Fibroblast of lung (primary cell): ENCODE measurements around the gene TUBGCP2. TPM values are rescaled to one million over a fixed set of nuclear protein-coding genes. Genes with fewer than 3 reads are reported as not detected.

Source experiments
- DNase-seq, 2 donors: peaks; one replicate each; pipeline versions ENCODE4 v3.0.0 to v3.0.0-alpha.2; 2010; ENCODE audit warnings: low read depth in 2 of 2
- H2AFZ ChIP-seq: 2 replicates; pipeline ENCODE4 v1.5.1; 2012; ENCODE audit warnings: low read length, control low read depth, inconsistent platforms
- H3K27ac ChIP-seq: 2 replicates; pipeline ENCODE4 v1.5.1; 2011; ENCODE audit warnings: low read length, control low read depth; ENCODE audit not compliant: insufficient read depth
- H3K27me3 ChIP-seq: 2 replicates; pipeline ENCODE4 v1.5.1; 2011; ENCODE audit warnings: mild to moderate bottlenecking, low read length; ENCODE audit not compliant: control insufficient read depth, insufficient read depth
- H3K36me3 ChIP-seq: 2 replicates; pipeline ENCODE4 v1.5.1; 2011; ENCODE audit warnings: low read length; ENCODE audit not compliant: control insufficient read depth, insufficient read depth
- H3K4me1 ChIP-seq: 2 replicates; pipeline ENCODE4 v1.5.1; 2011; ENCODE audit warnings: low read length; ENCODE audit not compliant: control insufficient read depth, insufficient read depth; ENCODE audit errors: extremely low read depth
- H3K4me2 ChIP-seq: 2 replicates; pipeline ENCODE4 v1.5.1; 2011; ENCODE audit warnings: low read length, control low read depth; ENCODE audit not compliant: insufficient read depth; ENCODE audit errors: extremely low read depth
- H3K4me3 ChIP-seq, 4 experiments: fragments of 200-600 bp in 1 of 4; sonication (generic) in 1 of 4; replicated peaks in 1 of 4; 2 replicates each; pipeline ENCODE4 v1.5.1; 2011 to 2016; ENCODE audit warnings: low read length in 4 of 4, low read depth in 3 of 4, mild to moderate bottlenecking in 3 of 4, control low read depth in 2 of 4, inconsistent platforms in 1 of 4, mixed read lengths in 1 of 4; ENCODE audit not compliant: insufficient read depth in 1 of 4; ENCODE audit errors: control extremely low read depth in 1 of 4
- H3K79me2 ChIP-seq: 2 replicates; pipeline ENCODE4 v1.5.1; 2012; ENCODE audit warnings: mild to moderate bottlenecking, low read length, inconsistent platforms; ENCODE audit not compliant: control insufficient read depth, insufficient read depth
- H3K9ac ChIP-seq: 2 replicates; pipeline ENCODE4 v1.5.1; 2011; ENCODE audit warnings: mild to moderate bottlenecking, low read length, control low read depth; ENCODE audit not compliant: insufficient read depth
- H3K9me3 ChIP-seq: 2 replicates; pipeline ENCODE4 v1.5.1; 2012; ENCODE audit warnings: low read depth, low read length; ENCODE audit not compliant: control insufficient read depth, insufficient read depth
- H4K20me1 ChIP-seq: 2 replicates; pipeline ENCODE4 v1.5.1; 2011; ENCODE audit warnings: low read length; ENCODE audit not compliant: control insufficient read depth, insufficient read depth; ENCODE audit errors: extremely low read depth
- CTCF ChIP-seq, 2 donors: IDR thresholded peaks in 1 of 2; conservative IDR thresholded peaks in 1 of 2; 1 replicate in 1 of 2; 2 replicates in 1 of 2; pipeline ENCODE4 v1.5.1; 2011 to 2012; ENCODE audit warnings: low read length in 2 of 2, control low read depth in 1 of 2, inconsistent platforms in 1 of 2, low read depth in 1 of 2, mild to moderate bottlenecking in 1 of 2
- EZH2 ChIP-seq: IDR thresholded peaks from 2 replicates; pipeline ENCODE4 v1.5.1; 2012; ENCODE audit warnings: low read length, control low read depth, mild to moderate bottlenecking; ENCODE audit errors: missing control alignments
- polyA plus RNA-seq, 2 donors: library from polyadenylated mRNA; depleted of rRNA in 1 of 2; stranded (reverse) in 1 of 2; unstranded in 1 of 2; fragments of >200 nt; gene quantifications; 2 replicates each; pipeline ENCODE4 v1.2.1, GENCODE V29; 2011 to 2012; ENCODE audit warnings: missing spikeins in 1 of 2
- total RNA-seq: library from RNA; depleted of rRNA; stranded (reverse); fragments of >200 nt; gene quantifications from 2 replicates; pipeline ENCODE4 v1.2.1, GENCODE V29; 2014

The TUBGCP2 gene
- total and polyA plus RNA-seq, 2 donors (not counting 1 experiment from before 2014, with no cell fraction given) = 31.0 to 60.8 TPM

- Histone ChIP-seq H4K20me1 (no peaks in the 10 kb centered on the region), H3K4me3 (peak overlapping the region; percentile 54 to 93 (median 80)), H3K27ac (peak overlapping the region; percentile 97), H3K4me2 (peak overlapping the region; percentile 75), H3K36me3 (peaks cover 5% of the 10 kb centered on the region), H3K27me3 (no peaks in the 10 kb centered on the region), H3K9me3 (no peaks in the 10 kb centered on the region), H3K4me1 (peaks cover 3% of the 10 kb centered on the region), H3K9ac (peak overlapping the region; percentile 96), H3K79me2 (peaks cover 36% of the 10 kb centered on the region), H2AFZ (peak overlapping the region; percentile 76)
- peak; percentile 84 to 90 for DNase-seq
- TF ChIP-seq CTCF (conservative IDR thresholded peaks at IDR 0.05 in 1 of 2, IDR thresholded peaks at IDR 0.05 in 1 of 2; ENCODE audit: low read depth in 1 of 2, low read length in 2 of 2) = no peak
- TF ChIP-seq EZH2 = no peak
Measured at GRCh38 chr10:133309100-133309719, 538 bp upstream of the TUBGCP2 start.

DNA sequence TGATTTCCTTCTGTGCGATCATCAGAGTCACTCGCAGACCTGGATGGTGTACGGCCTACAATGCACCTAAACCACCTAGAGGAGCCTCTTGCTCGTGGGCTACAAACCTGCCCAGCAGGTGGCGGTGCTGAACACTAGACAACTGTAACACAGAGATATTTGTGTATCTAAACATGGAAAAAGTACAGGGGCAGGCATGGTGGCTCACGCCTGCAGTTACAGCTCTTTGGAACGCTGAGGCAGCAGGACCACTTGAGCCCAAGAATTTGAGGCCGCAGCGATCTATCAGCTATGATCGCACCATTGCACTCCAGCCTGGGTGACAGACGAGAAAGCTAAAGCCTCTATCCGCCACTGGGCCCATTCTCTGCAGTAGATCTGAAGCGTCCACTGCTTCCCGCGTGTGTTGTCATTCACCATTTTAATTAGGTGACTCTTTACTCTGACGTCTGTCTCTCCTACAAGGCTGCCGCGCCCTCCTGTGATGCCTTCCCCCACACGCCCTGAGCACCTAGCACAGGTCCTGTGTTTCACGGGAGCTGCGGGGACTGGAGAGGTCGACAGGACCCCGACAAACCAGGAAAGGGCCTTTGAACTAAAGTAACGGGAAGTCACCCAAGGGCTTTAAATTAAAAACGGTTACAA is 774 bp downstream of the TUBGCP2 start:
- peak; percentile 50 to 57 for DNase-seq
- Histone ChIP-seq H3K36me3 (peaks cover 5% of the 10 kb centered on the region), H3K9ac (peak overlapping the region; percentile 96), H3K9me3 (no peaks in the 10 kb centered on the region), H3K79me2 (peaks cover 48% of the 10 kb centered on the region), H3K27me3 (no peaks in the 10 kb centered on the region), H3K4me3 (peak overlapping the region; percentile 72 to 93 (median 89)), H3K27ac (peak overlapping the region; percentile 97), H3K4me1 (peaks cover 3% of the 10 kb centered on the region), H4K20me1 (no peaks in the 10 kb centered on the region), H2AFZ (no peak overlapping the region), H3K4me2 (peak overlapping the region; percentile 95)
- TF ChIP-seq CTCF (conservative IDR thresholded peaks at IDR 0.05 in 1 of 2, IDR thresholded peaks at IDR 0.05 in 1 of 2; ENCODE audit: low read depth in 1 of 2, low read length in 2 of 2) (peak; percentile 56 to 76), EZH2 (no peak)

DNA sequence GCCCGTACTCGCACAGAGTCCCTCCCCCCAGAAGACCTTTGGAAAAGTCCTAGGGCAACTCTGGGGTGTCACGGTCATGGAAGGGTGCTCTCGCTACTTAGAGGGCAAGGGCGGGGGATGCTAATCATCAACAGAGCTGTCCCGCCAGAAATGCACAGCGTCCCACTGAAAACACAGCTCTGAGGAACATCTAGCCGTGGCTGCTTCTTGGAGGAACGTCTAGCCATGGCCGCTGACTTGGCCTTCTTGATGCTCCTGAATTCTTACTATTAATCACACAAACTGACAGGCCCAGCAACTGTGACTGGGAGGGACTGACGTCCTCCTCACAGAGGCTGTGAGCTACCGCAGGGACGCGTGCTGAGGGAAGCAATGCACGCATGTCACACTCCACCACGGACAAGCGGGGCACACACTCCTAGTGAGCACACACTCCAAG is 1.7 kb downstream of the TUBGCP2 start:
- H3K27me3 ChIP-seq = no peaks in the 10 kb centered on the region
- no peaks in the 10 kb centered on the region for H4K20me1 ChIP-seq
- no peak overlapping the region for H3K4me2 ChIP-seq
- TF ChIP-seq CTCF (conservative IDR thresholded peaks at IDR 0.05 in 1 of 2, IDR thresholded peaks at IDR 0.05 in 1 of 2; ENCODE audit: low read depth in 1 of 2, low read length in 2 of 2) (no peak), EZH2 (no peak)
- H3K4me3 ChIP-seq = peak overlapping the region in 1 of 4 experiments; percentile 72
- H3K79me2 ChIP-seq = peaks cover 57% of the 10 kb centered on the region
- H3K9me3 ChIP-seq = no peaks in the 10 kb centered on the region
- peaks cover 13% of the 10 kb centered on the region for H3K36me3 ChIP-seq
- no peak overlapping the region for H3K27ac ChIP-seq
- peaks cover 3% of the 10 kb centered on the region for H3K4me1 ChIP-seq
- H3K9ac ChIP-seq = no peak overlapping the region
- H2AFZ ChIP-seq = no peak overlapping the region
- no peak for DNase-seq
